ENCODE data around the gene DUSP5. TPM values are rescaled to one million over a fixed set of nuclear protein-coding genes. Genes with fewer than 3 reads are reported as not detected.
"Not testable (repeated sequence)": the region's sequence is repeated elsewhere in the genome, so short reads cannot be mapped to it uniquely, and the experiment has no call there.

The DUSP5 gene, protein sequence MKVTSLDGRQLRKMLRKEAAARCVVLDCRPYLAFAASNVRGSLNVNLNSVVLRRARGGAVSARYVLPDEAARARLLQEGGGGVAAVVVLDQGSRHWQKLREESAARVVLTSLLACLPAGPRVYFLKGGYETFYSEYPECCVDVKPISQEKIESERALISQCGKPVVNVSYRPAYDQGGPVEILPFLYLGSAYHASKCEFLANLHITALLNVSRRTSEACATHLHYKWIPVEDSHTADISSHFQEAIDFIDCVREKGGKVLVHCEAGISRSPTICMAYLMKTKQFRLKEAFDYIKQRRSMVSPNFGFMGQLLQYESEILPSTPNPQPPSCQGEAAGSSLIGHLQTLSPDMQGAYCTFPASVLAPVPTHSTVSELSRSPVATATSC
- 14.3 TPM for total RNA-seq

DNA sequence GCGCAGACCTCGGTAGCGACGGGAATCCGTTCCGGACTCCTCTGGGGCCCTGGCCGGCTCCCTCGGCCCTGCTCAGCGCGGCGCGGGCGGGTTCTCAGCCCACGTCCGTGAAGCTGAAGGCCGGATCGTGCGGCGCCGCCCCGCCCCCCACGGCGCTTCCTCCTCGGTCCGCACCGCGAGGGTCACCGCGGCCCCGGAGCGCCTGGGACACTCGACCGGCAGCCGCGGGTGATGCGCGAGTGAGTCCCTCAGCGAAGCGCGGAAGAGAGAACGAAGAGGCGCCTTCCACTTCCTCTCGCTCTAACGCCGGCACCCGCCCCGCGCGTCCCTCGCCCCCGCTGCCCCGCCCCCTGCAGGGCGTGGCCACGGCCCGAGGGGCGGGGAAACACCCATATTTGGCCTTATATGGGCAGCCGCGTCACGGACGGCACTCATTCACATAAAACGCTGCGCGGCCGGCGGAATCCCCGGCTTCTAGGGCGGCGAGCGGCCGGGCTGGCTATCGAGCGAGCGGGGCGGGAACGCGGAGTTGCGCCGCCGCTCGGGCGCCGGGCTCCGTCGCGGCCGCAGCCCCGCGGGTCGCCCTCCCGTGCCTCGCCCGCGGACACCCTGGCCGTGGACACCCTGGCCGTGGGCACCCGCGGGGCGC, at the start of gene DUSP5:
Gene DUSP5 (plus strand): TSS at position 470 of the 649 bp plus-strand sequence. CDS start 215 bp downstream, outside the sequence.
- peak; percentile 94 for DNase-seq (ENCODE audit: low spot score)

DNA sequence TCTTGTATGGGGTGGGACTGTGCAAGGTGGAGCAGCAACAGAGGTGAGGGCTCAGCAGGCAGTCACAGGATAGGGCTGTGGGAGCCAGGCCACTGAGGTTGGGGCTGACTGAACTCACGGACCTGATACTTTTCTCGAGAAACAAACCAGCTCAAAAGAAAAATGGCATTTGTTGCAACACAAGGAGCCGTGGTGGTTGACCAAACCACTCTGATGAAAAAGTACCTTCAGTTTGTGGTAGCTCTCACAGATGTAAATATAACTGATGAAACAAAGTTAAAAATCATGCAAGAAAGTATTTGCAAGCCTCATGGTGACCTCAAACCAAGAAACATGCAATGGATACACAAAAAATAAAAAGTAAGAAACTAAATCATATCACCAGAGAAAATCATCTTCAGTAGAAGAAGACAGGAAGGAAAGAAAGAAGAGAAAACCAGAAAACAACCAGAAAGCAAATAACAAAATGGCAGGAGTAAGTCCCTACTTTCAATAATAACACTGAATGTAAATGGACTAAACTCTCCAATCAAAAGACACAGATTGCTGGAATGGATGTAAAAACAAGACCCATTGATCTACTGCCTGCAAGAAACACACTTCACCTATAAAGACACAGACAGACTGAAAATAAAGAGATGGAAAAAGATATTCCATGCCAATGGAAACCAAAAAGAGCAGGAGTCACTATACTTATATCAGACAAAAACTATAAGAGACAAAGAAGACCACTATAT, 48.9 kb upstream of the DUSP5 start:
- DNase-seq (ENCODE audit: low spot score), result no peak

DNA sequence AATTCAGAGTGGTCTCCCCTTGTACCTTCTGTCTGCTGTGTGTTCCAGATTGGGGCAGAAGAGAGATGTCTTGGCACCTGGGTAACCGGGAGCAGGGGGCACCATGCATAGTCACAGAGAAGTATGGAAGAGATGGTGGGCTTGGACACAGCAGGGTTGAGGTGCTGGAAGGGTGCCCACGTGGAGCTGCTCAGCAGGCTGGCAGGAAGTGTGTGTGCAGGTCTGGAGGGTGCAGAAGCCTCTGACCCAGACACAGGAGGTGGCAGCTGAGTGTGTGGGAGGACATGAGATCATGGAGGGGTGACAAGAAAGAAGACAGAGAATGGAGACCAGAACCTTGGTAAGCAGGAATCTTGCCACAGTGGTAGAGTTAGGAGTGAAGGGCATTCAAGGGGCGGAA, 42.3 kb upstream of the DUSP5 start:
- no peak for DNase-seq (ENCODE audit: low spot score)

DNA sequence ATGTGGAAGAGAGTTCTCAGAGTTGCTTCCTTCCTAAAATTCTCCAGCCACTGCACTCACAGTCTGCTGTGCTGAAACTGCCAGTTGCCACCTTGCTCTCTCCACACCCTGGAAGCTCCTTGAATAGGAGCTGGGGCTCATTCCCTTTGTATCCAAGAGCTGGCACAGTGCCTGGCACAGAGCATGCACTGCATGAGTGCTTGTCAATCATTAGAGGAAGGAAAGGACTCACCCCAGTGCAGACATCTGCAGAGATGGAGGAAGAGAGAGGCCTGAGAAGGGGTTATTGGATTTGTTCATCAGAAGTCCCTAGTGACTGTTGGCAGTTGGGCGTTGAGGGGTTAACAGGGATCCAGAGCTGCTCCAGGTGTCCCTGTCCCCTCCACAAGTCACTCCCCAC, 41.7 kb upstream of the DUSP5 start:
- no peak for DNase-seq (ENCODE audit: low spot score)

DNA sequence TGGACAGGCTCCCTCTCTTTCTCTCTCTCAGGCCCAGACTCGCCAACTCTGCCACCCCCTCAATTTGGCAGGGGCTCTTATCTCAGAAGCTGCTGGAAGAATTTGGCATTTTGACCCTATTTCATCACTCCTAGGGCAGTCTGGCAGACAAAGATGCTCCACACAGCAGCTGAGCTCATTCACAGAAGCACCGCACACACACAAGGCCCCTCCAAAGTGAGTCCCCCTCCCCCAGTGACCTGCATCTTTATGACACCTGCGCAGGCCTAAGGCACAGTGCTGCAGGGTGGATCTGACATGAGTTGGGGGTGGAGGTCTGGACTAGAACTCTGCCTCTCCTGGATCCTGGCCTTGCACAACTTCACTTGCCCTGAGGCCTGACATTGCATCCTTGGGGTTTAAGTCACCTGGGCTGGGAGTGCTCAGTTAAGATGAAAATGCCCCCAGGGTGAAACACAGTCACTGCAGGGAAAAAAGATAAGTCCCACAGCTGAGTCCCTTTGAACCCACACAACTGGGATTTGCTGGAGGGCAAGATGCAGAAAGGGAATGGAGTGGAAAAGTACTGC, 41.1 kb upstream of the DUSP5 start:
- no peak for DNase-seq (ENCODE audit: low spot score)

DNA sequence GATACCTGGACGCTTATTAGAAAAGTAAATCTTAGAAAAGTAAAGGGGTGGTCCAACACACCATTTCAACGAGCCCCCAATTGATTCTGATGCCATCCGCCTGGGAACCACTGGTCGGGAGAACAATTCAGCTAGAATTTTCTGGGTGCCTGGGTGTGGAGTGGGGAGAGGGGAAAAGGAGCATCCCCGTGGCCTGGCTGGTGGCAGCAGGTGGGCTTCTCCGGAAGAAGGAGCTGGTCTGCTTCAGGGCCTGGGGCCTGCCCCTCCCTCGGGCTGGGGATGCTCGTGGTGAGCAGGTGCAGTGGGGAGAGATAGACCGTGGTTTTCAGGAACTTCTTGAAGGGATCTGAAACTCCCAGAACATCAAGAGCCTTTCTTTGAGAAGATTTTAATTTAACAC, 39.9 kb upstream of the DUSP5 start:
- DNase-seq (ENCODE audit: low spot score), result no peak

DNA sequence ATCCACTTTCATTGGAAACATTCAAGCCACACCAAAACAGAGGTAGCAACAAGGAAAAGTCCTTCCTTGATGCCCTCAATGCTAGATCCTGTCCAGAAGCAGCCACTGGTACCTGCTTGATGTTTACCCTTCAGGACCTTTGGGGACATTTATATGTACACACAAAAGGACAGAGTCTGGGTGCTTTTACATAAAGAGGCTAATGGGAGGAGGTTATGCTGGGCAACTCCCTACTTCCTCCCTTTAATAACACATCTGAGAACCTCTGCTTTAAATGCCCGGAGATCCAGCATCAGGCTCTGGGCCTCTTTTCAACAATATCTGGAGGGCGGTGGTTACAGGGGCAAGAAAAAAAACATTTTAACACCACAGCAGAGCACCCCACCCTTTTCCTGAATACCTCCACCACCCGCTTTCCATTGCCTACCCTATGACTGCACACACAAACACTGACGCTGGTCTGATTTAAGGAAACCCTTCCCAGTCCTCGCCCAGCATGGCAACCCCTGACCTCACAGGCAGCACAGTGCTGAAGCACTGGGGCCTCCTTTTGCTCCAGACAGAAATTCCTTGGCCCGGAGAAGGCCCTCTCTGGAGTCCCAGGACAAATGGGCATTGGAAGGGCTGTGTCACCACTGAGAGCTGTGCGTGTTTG, 39.3 kb upstream of the DUSP5 start:
- no peak for DNase-seq (ENCODE audit: low spot score)

DNA sequence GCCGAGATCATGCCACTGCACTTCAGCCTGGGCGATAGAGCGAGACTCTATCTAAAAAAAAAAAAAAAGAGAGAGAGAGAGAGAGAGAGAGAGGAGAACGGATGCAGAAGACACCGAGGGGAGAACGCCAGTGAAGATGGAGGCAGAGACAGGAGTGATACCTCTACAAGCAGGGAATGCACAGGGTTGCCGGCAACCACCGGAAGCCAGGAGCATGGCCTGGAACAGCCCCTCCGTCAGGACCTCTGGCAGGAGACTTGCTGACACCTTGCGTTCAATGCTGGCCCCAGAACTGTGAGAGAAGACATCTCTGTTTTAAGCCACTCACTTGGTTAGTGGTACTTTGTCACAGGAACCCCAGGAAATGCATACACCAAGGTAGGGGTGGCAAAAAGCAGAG, 38.1 kb upstream of the DUSP5 start:
- DNase-seq (ENCODE audit: low spot score), result no peak

DNA sequence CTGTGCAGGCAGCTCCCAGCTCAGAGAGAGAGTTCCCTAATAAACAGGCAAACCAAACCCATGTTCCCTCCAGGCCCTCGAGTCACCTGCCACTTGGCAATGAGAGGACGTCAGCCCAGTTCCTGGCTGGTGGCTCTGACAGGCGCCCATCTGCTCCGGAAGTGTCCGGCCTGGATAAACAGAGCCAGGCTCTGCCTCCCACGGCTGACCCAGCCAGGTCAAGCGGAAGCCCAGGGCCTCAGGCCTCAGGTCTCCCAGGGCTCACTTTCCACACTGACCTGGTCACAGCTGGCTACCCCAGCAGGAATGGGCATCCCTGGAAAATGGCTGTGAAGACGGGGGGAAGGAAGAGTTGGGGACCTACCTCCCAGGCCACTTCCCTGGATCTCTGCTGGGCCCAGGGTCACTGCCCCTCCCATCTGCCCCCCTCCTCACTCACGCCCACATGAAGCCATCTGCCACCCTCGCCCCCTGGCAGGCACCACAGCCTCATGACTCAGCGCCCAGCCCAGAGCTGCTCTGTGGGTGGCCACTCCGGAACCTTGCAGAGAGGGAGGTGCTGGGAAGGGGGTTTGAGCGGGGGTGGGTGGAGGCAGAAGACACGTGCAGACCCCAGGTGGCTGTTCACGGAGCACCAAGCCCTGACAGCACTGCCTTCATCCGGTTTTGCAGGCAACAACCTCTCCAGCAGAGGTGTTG, 37.4 kb upstream of the DUSP5 start:
- no peak for DNase-seq (ENCODE audit: low spot score)

DNA sequence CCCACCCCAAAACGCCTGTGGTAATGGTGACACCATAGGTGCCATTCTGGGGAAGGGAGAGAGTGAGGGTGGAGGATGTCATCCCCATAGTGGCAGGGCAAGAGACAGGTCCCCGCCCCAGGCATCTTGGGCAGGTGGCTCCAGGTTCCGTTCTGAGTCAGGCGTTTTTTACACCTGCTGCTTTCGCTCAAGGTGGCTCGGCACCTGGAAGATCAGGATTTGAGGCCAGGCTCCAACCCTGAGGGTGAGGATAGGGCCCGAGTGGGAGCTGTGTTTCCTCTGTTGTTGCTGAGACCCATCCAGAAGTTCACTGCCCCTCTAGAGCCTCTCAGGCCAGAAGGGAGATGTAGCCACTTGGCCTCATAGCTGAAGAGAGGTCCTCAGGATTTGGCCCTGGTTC, 36.6 kb upstream of the DUSP5 start:
- DNase-seq (ENCODE audit: low spot score), result no peak

DNA sequence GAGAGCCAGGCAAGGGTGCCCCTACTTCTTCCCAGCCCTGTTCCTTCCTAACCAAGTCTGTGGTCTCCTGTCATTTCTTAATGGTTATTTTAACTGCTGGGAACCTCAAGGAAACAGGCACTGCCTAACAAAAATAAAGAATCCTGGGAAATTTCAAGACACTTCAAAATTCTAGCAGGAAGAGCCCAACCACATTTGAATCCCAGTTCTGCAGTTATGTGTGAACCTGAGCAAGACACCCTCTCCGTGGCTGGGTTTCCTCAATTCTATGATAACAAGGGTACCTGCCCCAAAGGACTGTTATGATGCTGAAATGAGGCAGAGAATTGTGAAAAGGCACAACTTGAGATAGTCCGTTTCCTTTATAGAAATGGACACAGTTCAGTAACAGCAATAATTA, 36.2 kb upstream of the DUSP5 start:
- no peak for DNase-seq (ENCODE audit: low spot score)

DNA sequence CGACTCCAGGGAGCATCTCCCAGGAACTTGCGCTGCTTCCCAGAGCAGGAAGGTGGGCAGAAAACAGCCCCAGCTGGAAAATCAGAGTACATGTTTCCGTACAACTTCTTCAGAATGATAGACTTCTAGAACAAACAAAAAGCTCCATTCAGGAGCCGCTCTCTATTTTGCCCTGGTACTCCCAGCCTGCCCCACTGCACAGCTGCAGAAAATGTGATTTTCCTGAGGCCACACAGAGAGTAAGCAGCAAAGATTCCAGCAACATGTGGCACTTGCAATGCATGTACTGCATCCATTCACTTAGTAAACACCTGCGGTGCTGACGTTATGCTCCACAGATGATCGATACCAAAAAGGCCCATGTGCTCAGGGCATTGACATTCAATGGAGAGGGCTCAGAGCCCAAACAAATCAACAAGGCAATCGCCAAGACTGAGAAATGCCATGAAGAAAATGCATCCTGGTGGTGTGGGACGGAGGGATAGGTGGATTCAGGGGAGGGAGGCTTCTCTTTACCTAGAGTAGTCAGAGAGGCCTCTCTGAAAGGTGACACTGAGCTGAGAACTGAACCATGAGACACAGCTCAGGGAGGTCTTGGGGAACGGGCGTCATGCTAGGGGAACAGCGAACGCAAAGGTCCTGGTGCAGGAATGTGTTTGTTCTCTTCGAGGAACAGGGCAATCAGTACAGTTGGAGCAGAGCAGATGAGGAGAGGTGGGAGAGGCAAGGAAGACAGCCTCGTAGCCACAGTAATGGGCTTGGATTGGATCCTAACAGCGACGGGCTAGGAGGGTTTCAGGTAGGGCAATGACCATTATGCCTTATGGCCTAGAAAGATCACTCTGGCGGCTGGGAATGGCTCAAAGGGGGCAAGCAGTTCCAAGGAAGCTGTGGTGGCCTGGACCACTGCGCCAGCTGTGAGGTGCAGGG, 35.3 kb upstream of the DUSP5 start:
- DNase-seq (ENCODE audit: low spot score), result no peak

DNA sequence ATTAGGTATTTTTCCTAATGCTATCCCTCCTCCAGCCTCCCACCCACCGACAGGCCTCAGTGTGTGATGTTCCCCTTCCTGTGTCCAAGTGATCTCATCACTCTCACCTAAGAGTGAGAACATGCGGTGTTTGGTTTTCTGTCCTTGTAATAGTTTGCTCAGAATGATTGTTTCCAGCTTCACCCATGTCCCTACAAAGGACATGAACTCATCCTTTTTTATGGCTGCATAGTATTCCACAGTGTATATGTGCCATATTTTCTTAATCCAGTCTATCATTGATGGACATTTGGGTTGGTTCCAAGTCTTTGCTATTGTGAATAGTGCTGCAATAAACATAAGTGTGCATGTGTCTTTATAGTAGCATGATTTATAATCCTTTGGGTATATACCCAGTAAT, 29.4 kb upstream of the DUSP5 start:
- DNase-seq (ENCODE audit: low spot score), result not testable (repeated sequence)

DNA sequence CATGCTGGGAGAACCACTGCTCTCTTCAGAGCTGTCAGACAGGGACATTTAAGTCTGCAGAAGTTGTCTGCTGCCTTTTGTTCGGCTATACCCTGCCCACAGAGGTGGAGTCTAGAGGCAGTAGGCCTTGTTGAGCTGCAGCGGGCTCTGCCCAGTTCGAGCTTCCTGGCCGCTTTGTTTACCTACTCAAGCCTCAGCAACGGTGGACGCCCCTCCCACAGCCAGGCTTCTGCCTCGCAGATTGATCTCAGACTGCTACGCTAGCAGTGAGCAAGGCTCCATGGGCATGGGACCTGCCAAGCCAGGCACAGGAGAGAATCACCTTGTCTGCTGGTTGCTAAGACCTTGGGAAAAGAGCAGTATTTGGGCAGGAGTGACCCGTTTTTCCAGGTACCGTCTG, 27.2 kb upstream of the DUSP5 start:
- DNase-seq (ENCODE audit: low spot score), result not testable (repeated sequence)

DNA sequence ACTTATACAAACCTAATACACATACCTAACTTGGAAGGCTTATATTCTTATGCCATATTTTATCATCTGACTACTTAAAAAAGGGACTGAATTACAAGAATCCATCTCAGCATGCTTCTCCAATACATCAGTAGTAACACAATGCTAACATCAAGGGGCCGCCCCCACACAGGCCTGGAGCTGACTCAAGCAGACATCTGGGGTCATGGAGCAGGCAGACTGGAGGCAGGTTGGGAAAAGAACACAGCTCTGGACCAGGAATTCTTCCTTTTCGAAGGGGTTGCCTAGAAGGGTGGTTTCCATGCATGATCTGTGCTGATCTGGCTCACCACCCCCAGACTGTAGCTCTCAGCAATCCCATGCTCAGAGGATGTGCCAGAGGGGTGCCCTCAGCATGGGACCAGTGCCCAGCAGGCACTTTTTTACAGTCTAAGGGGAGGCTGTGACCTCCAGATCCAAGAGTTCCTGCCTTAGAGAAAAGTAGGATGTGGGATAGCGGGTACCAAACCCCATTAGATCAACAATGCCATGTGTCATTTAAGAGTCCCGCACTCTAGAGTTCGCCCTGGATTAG, 26.1 kb upstream of the DUSP5 start:
- DNase-seq (ENCODE audit: low spot score), result no peak

DNA sequence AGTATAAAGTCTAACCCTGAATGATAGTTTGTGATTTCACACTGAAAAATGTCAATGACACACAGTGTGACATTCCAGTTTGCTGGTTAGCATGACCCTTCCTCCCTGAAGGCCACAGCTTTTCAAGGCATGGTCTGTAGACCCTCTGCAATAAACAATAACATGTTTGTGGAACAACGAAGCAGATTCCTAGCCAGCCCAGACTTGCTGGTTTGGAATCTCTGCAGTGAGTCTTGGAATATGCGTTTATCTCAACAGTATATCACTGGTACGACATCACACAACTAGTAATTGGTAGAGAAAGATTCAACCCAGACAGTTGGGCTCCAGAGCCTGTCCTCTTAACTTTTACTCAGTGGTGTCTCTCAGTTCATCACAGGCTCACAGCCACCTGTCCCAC, 23.7 kb upstream of the DUSP5 start:
- DNase-seq (ENCODE audit: low spot score), result no peak

DNA sequence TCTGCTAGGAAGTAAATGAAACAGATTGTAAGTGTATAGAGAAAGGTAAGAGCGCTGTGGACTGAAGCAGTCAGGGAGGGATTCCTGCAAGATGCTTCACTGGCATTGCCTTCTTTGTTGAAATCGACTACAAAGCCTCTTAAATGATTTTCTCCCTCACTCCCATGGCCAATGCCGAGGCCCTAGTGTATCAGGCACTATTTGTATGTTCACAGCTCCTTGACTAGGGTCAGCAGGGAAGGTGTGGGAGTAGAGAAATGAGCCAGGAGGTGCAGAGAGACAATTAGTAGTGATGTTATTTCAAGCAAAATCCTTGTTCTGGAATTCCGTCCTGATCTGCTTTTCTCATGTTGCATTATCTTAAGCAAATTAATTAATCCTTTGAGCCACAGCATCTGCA, 22.9 kb upstream of the DUSP5 start:
- no peak for DNase-seq (ENCODE audit: low spot score)

DNA sequence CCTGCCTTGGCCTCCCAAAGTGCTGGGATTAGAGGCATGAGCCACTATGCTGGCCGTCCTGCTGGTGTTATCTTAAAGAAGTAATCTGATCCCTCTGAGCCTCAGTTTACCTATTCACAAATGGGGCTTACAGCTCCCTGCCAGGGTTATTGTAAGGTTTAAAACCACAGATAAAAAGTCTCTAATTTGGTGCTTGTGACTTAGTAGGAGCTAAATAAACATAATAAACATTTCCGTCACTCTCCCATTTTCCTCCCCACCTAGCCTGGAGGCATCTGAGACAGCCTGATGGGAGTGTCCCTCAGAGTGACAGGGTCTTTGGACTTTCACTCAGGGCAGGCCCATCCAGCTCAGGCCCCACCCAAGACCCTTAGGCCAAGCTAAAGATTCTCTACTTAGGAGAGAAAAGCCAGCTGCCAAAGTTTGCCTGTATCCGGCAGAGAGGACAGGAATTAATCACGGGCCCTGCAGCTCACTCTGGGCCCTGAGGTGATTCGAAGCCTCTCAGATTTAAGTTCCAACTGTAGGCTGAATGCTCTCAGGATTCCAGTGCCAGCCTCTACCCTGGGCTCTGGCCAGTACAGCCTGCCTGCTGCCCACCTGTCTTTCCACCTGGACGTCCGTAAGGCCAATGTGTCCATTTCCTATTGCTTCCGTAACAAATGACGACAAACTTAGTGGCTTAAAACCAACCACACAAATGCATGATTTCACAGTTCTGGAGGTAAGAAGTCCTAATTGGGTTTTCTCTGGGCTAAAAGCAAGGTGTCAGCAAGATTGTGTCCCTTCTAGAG, 21.8 kb upstream of the DUSP5 start:
- no peak for DNase-seq (ENCODE audit: low spot score)

DNA sequence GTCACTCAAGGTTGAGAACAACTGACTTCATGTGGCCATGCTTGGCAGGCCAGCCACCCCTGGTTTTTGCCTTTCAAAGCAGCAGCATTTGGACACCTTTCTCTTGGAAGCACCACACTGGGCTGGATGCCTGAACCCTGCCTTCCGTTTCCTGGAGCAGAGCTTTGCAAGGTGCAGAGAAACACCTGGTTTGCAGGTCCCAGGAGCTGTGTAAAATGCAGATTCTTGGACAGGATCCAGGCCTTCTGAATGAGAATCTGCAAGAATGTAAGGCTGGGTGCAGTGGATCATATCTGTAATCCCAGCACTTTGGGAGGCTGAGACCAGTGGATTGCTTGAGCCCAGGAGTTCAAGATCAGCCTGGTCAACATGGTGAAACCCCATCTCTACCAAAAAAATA, 18.0 kb upstream of the DUSP5 start:
- DNase-seq (ENCODE audit: low spot score), result no peak
